ENCODE data around the gene WDFY2.

DNA sequence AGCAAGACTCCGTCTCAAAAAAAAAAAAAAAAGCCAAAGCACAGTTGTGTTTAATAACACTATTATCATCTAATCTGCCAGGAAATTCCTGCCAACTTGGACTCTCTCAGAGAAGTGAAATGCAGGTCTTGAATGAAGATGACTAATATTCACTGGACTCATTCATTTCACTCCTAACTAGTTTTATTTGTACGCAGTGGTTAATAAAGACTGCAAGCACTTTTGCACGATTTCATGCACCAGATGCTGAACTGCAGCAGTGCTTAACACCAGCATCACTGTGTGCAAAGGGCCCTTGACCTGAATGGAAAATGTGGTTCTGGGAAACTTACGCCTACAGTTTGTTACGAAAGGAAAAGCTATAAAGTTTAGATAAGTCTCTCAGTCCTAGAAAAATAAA, 156.4 kb downstream of the WDFY2 start:
- TF ChIP-seq, protein P1, sequence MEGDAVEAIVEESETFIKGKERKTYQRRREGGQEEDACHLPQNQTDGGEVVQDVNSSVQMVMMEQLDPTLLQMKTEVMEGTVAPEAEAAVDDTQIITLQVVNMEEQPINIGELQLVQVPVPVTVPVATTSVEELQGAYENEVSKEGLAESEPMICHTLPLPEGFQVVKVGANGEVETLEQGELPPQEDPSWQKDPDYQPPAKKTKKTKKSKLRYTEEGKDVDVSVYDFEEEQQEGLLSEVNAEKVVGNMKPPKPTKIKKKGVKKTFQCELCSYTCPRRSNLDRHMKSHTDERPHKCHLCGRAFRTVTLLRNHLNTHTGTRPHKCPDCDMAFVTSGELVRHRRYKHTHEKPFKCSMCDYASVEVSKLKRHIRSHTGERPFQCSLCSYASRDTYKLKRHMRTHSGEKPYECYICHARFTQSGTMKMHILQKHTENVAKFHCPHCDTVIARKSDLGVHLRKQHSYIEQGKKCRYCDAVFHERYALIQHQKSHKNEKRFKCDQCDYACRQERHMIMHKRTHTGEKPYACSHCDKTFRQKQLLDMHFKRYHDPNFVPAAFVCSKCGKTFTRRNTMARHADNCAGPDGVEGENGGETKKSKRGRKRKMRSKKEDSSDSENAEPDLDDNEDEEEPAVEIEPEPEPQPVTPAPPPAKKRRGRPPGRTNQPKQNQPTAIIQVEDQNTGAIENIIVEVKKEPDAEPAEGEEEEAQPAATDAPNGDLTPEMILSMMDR (IDR thresholded peaks at IDR 0.05), result no peak
- no peak for TF ChIP-seq POLR2A (IDR thresholded peaks at IDR 0.05)
